ENCODE data around the gene SENP8.

The SENP8 gene

GRCh38 chr15:72116731-72117485 lies 1.3 kb upstream of the SENP8 start:
- DNase-seq = no peak

- DNase-seq = no peak
Measured at GRCh38 chr15:72117486-72118016, 652 bp upstream of the SENP8 start.

GRCh38 chr15:72124218-72124617 lies 6.0 kb downstream of the SENP8 start:
- no peak for DNase-seq

GRCh38 chr15:72127724-72128322 lies 9.6 kb downstream of the SENP8 start:
- DNase-seq = no peak

GRCh38 chr15:72128359-72128758 lies 10.2 kb downstream of the SENP8 start:
- no peak for DNase-seq

GRCh38 chr15:72130272-72130671 lies 12.1 kb downstream of the SENP8 start:
- DNase-seq = no peak

GRCh38 chr15:72131922-72132321 lies 13.7 kb downstream of the SENP8 start:
- no peak for DNase-seq

GRCh38 chr15:72133211-72133610 lies 15.0 kb downstream of the SENP8 start:
- no peak for DNase-seq

GRCh38 chr15:72135719-72136118 lies 17.5 kb downstream of the SENP8 start:
- no peak for DNase-seq

GRCh38 chr15:72136170-72137051 lies 18.2 kb downstream of the SENP8 start:
- DNase-seq = peak; percentile 48

GRCh38 chr15:72139667-72140066 lies 21.5 kb downstream of the SENP8 start:
- DNase-seq = no peak

GRCh38 chr15:72140088-72140487 lies 21.9 kb downstream of the SENP8 start:
- DNase-seq = no peak

- DNase-seq = no peak
Measured at GRCh38 chr15:72141171-72142084, 23.2 kb downstream of the SENP8 start.

GRCh38 chr15:72146221-72146620 lies 28.0 kb downstream of the SENP8 start:
- no peak for DNase-seq

GRCh38 chr15:72146934-72147333 lies 28.7 kb downstream of the SENP8 start:
- no peak for DNase-seq

- DNase-seq = no peak
Measured at GRCh38 chr15:72147418-72147817, 29.2 kb downstream of the SENP8 start.

GRCh38 chr15:72153269-72154000 lies 35.2 kb downstream of the SENP8 start:
- peak; percentile 22 for DNase-seq

- no peak for DNase-seq
Measured at GRCh38 chr15:72154316-72154715, 36.1 kb downstream of the SENP8 start.

GRCh38 chr15:72155003-72155621 lies 36.9 kb downstream of the SENP8 start:
- peak; percentile 15 for DNase-seq

- peak; percentile 78 for DNase-seq
Measured at GRCh38 chr15:72155635-72156616, 37.7 kb downstream of the SENP8 start.

Data from NCI-H1436 (cell line).